Activated T-cell treated with anti-CD3 and anti-CD28 coated beads, Interleukin-2, amount 50 U/mL, for 24 hours (primary cell): ENCODE results near the gene PRR20G.

ENCODE experiments used
- DNase-seq: peaks from one replicate; pipeline ENCODE4 v3.0.0-alpha.2; 2020
- H3K27ac Mint-ChIP-seq: 2 replicates; pipeline ENCODE4 v1.8.0; 2020; ENCODE audit warnings: mild to moderate bottlenecking, mixed read lengths
- H3K27me3 Mint-ChIP-seq: 2 replicates; pipeline ENCODE4 v1.8.0; 2020; ENCODE audit warnings: mixed read lengths
- H3K36me3 Mint-ChIP-seq: 2 replicates; pipeline ENCODE4 v1.8.0; 2020; ENCODE audit warnings: low read depth, mixed read lengths
- H3K4me1 Mint-ChIP-seq: 2 replicates; pipeline ENCODE4 v1.8.0; 2020; ENCODE audit warnings: low read depth, mixed read lengths
- H3K4me3 Mint-ChIP-seq: 2 replicates; pipeline ENCODE4 v1.8.0; 2020; ENCODE audit warnings: mild to moderate bottlenecking, moderate library complexity, mixed read lengths
- H3K9me3 Mint-ChIP-seq: 2 replicates; pipeline ENCODE4 v1.8.0; 2020; ENCODE audit warnings: mixed read lengths

The PRR20G gene

GRCh38 chr3:127252446-127252845 is 35.4 kb downstream of the PRR20G start:
- Mint-ChIP-seq H3K9me3 (peaks cover 8% of the 10 kb centered on the region), H3K4me1 (no peaks in the 10 kb centered on the region), H3K36me3 (no peaks in the 10 kb centered on the region), H3K4me3 (no peak overlapping the region), H3K27ac (no peak overlapping the region), H3K27me3 (peaks cover 3% of the 10 kb centered on the region)
- no peak for DNase-seq

- no peaks in the 10 kb centered on the region for H3K36me3 Mint-ChIP-seq
- no peak overlapping the region for H3K27ac Mint-ChIP-seq
- no peaks in the 10 kb centered on the region for H3K27me3 Mint-ChIP-seq
- no peak for DNase-seq
- H3K4me3 Mint-ChIP-seq: no peak overlapping the region
- H3K9me3 Mint-ChIP-seq: peaks cover 30% of the 10 kb centered on the region
- no peaks in the 10 kb centered on the region for H3K4me1 Mint-ChIP-seq
These were observed 37.8 kb downstream of the PRR20G start for GRCh38 chr3:127250032-127250431.

GRCh38 chr3:127247292-127247691 is 40.6 kb downstream of the PRR20G start:
- H3K4me3 Mint-ChIP-seq: no peak overlapping the region
- H3K9me3 Mint-ChIP-seq: peaks cover 36% of the 10 kb centered on the region
- no peaks in the 10 kb centered on the region for H3K36me3 Mint-ChIP-seq
- H3K27me3 Mint-ChIP-seq: no peaks in the 10 kb centered on the region
- DNase-seq: no peak
- H3K27ac Mint-ChIP-seq: no peak overlapping the region
- H3K4me1 Mint-ChIP-seq: no peaks in the 10 kb centered on the region

GRCh38 chr3:127238602-127239001 is 49.2 kb downstream of the PRR20G start:
- DNase-seq: no peak
- Mint-ChIP-seq H3K4me1 (no peaks in the 10 kb centered on the region), H3K27me3 (peaks cover 4% of the 10 kb centered on the region), H3K9me3 (peaks cover 12% of the 10 kb centered on the region), H3K4me3 (no peak overlapping the region), H3K36me3 (no peaks in the 10 kb centered on the region), H3K27ac (no peak overlapping the region)

- Mint-ChIP-seq H3K4me3 (no peak overlapping the region), H3K27me3 (peaks cover 8% of the 10 kb centered on the region), H3K27ac (no peak overlapping the region), H3K9me3 (peaks cover 10% of the 10 kb centered on the region), H3K4me1 (no peaks in the 10 kb centered on the region), H3K36me3 (no peaks in the 10 kb centered on the region)
- no peak for DNase-seq
These were observed 50.0 kb downstream of the PRR20G start for GRCh38 chr3:127237835-127238234.

- H3K4me3 Mint-ChIP-seq: no peak overlapping the region
- no peaks in the 10 kb centered on the region for H3K4me1 Mint-ChIP-seq
- no peaks in the 10 kb centered on the region for H3K9me3 Mint-ChIP-seq
- H3K27ac Mint-ChIP-seq: no peak overlapping the region
- DNase-seq: no peak
- peaks cover 10% of the 10 kb centered on the region for H3K27me3 Mint-ChIP-seq
- no peaks in the 10 kb centered on the region for H3K36me3 Mint-ChIP-seq
These were observed 52.1 kb downstream of the PRR20G start for GRCh38 chr3:127235706-127236105.

- DNase-seq: no peak
- H3K27ac Mint-ChIP-seq: no peak overlapping the region
- no peak overlapping the region for H3K4me3 Mint-ChIP-seq
- peaks cover 10% of the 10 kb centered on the region for H3K27me3 Mint-ChIP-seq
- H3K9me3 Mint-ChIP-seq: no peaks in the 10 kb centered on the region
- H3K36me3 Mint-ChIP-seq: no peaks in the 10 kb centered on the region
- no peaks in the 10 kb centered on the region for H3K4me1 Mint-ChIP-seq
These were observed 53.1 kb downstream of the PRR20G start for GRCh38 chr3:127234778-127235177.
